Activated naive CD4-positive, alpha-beta T cell treated with Interleukin-2 at 50 U/mL for 16 hours (primary cell): ENCODE results near the gene RPRD1B.

Experiments
- DNase-seq: peaks from one replicate; pipeline ENCODE4 v3.0.0-alpha.2; 2020

The RPRD1B gene

GRCh38 chr20:38126146-38126921 lies 92.8 kb downstream of the RPRD1B start:
- no peak for DNase-seq

- DNase-seq: no peak
Observed at GRCh38 chr20:38126932-38127621, 93.5 kb downstream of the RPRD1B start.

DNA sequence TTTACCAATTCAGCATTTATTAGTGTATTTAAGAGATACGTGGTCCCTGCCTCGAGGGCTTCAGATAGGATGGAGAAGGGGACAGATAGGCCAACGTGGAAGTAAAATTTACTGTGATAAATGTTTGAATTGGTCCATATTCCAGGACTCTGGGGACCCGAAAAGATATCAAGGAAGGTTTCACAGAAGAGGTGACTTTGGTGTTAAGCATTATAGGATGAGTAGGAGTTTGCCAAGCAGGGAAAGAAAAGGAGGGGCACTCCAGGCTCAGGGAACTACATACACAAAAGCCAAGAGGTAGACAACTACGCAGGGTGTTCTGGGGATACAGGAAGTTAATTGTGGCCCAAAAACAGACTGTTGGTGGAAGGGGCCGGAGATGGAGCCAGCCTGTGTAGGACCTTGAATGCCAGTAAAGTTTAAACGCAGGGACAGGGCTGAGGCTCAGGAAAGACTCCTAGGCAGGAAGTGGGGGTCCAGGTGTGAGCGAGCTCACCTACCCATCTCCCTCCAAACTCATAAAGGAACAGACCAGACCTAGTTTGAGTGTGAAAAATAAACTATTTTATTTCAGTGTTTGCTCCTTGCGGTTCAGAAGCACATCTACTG lies 94.5 kb downstream of the RPRD1B start:
- DNase-seq: no peak

DNA sequence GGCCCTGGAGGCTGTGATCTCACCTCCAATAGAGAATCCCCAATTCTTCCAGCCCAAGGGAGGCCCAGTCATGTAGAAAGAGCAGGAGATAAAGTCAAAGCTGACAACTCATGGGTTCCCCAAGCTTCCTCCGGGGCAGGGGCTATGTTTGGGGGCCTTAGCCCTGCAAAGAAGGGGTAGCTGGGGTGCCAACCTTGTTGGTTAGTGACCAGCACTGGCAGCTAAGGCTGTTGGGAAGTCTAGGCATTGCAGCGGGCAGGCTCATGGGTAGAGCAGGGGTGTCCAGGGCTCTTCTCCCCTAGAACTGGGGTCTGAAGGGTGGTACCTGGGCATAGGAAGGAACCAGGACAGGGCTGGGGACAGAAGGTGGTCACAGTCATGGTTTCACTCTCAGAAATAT lies 95.1 kb downstream of the RPRD1B start:
- no peak for DNase-seq

DNA sequence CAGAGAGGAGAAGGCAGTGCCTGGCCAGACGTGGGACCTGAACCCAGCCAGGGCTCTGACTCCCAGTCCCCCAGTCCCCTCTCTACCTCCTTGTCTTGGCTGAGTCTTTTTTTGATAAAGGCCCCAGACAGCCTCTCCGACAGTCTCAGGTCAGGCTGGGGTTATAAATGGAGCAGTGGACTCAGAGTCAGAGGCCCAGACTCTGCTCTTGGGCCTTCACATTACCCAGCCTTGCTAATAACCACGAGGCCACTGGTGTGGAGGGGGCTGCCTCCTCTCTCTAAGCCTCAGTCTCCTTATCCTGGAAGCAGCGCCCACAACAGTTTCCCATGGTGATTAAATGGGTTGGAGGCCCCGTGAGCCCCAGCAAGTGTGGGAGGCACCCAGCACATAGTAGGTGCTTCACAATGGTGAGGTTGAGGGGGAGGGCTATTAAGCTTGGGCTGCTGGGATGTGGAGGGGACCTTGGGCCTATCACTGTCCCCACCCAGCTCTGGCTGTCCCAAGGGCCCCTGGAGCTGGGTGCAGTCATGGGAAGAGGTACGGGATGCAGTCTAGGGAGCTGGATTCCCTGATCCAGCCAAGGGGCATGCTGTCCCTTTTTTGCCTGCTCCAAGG lies 95.8 kb downstream of the RPRD1B start:
- DNase-seq: no peak

- no peak for DNase-seq
Observed at GRCh38 chr20:38129893-38130609, 96.5 kb downstream of the RPRD1B start.

DNA sequence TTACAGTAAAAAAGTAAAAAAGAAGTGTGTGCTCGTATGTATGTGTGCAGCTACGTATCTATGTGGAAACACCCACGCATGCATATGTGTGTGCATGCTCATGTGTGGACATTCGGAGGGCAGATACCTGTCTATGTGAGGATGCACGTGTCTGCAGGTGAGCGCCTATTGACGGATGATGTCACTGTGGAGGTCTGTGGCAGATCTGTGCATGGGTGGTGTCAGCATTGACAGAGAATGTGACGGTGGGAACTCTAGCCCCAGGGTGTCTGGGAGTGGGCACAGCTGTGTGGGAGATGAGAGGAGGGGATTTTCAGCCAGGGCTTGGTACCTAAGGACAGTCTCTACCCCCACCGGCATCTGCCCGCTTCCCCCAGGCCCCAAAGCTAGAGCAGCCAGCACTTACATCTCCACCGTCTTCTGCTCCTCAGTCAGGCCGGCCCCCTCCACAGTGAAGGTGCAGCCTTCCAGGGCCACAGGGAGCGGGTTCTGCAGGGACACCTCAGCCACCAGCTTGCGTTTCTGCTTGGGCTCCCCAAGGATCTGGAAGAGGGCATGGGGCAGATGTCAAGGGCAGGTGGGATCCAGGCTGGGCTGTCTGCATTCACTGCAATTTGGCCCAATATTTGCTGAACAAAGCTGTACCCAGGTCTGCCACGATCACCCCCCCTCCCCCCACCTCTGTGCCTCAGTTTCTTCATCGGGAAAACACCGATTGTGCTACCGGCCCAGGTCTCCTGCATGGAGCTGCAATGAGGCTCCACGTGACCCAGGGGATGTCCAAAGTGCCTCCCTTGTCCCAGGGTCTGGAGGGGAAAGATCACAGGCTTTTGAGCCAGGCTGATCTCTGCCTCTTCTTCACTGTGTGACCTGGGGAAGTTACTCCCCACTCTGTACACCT lies 97.4 kb downstream of the RPRD1B start:
- DNase-seq: no peak

GRCh38 chr20:38131588-38132121 lies 98.1 kb downstream of the RPRD1B start:
- DNase-seq: no peak

GRCh38 chr20:38132156-38132909 lies 98.8 kb downstream of the RPRD1B start:
- DNase-seq: no peak

- DNase-seq: no peak
Observed at GRCh38 chr20:38132910-38133501, 99.5 kb downstream of the RPRD1B start.

DNA sequence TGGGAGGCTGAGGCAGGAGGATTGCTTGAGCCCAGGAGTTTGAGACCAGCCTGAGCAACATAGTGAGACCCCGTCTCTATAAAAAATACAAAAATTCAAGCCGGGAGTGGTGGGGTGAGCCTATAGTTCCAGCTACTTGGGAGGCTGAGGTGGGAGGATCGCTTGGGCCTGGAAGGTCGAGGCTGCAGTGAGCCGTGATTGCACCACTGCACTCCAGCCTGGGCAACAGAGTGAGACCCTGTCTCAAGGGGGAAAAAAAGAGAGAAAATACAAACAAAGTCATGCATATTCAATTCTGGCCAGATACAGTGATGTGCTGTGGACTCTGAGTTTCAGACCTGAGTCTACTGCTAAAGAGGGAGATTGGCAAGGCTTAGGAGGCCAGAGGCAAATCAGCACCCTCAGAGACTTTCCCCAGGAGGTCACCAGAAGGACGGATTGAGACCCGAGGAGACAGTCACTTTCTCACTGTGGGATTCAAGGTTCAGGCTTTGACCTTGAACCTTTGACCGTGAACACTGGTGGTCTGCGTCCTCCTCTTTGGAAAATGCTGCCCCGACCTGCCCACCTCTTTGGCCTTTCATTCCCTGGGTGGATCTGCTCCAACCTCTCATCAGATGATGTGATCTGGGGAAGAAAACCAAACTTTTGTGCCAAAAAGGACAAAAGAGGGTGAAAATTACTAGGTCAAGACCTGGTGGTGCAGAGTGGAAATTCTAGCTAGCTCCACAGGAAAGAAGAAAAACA lies 100.3 kb downstream of the RPRD1B start:
- DNase-seq: no peak

DNA sequence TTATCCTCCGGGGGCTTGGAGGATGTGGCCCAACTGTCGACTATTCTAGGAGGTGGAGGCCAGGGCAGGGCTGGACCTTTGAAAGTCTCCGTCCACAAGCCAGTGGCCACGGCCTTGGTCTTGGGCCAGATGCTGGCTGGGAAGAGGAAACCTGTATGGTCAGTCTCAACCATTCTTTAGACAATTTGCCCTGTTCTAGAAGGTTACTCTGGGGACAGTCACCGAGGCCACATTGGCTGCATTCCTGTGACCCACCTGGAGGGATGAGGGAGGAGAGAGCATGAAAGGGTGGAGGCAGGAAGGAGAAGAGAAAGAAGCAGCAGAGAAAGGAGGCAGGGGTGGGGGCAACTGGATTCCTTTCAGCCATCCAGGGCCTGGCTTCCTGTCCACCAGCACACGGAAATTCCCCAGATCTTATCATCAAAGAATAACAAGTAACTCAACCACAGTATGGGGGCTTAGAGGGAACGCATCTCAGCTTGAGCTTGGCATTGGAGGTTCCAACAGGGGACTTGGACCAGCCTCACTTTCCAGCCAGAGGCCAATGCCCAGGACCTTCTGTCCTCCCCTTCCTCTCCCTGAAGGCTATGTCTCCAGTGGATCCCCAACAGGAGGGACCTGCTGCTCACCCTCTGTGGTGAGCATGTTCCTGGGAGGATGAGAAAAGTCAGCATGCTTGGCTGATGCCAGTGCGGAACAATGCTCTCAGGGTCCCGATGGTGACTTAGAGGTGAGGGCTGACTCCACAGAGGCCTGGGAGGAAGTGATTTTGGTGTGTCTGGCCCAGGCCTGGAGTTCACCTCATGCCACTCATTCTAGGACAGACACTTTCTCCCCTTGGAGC lies 101.1 kb downstream of the RPRD1B start:
- no peak for DNase-seq

DNA sequence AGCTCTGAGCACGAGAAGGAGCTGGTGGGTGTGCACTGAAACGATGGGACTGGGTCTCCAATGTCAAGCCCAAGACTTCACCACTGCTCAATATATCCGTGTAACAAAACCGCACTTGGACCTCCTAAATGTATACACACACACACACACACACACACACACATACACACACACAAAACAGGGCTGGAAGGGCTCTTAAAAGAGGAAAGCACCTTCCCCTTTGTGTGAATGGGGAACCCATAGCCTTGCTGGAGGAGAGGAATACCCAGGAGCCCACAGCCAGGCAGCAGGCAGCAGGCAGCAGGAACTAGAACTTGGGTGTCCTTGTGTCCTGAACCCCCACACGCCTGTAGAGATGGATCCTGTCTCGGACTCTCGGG lies 101.7 kb downstream of the RPRD1B start:
- no peak for DNase-seq

DNA sequence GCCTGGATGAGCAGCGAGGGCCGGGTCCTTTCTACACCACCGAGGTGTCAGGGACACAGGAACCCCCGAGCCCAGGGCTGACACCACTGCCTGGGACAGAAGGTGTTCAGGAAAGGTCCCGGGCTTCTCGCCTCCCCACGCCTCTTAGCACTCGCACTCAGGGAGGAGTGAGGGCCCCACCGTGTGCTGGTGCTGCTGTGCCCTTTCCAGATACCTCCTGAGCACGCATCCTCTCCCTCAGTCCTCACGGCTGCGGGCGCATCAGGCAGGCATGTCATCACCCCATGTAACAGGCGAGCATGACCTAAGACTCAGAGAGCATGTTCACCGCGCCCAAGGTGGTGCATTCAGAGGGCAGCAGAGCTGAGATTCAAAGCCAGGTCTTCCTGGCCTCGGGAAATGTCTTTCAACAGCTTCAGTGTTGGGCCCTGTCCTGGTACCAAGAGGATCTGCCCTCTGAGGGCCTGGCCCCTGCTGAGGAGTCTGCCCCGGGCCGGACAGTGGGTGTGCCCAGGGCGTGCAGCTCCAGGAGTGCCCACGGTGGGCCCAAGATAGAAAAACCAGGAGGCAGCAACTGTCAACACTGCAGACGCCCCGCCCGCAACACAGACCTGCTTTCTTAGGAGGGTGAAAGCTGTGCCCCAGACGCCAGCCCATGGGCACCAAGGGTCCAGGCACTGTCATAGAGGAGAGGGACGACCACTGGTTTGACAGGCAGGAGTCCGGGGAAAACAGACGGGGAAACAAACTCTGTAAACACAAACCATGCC lies 102.3 kb downstream of the RPRD1B start:
- DNase-seq: no peak

- DNase-seq: no peak
Observed at GRCh38 chr20:38136421-38137245, 103.1 kb downstream of the RPRD1B start.

DNA sequence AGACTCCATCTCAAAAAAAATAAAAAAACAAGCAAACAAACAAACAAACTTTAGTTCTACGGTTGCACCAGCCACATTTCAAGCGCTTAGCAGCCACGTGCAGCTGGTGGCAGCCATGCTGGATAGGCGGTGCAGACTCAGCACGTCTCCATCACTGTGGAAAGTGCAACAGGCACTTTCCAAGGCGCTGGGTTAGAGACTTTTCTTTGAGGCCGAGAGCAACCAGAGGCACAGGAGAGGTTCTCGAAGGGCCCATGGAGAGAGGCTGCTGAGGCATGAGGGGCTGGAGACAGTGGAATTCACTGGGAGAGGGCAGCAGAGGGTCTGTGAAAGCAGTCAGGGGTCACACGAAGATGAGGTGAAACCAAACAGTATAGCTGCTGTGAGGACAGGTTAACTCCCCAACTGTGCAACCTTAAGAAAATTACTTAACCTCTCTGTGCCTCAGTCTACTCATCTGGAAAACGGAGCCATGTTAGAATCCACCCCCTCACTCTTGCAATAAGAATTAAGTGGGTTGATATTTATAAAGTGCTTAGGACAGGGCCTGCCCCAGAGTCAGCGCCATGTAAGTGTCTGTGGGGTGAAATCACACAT lies 104.0 kb downstream of the RPRD1B start:
- DNase-seq: no peak
